Mesendoderm (in vitro differentiated cells): ENCODE results near the gene BACH2.

ENCODE experiments used
- DNase-seq: peaks from one replicate; pipeline ENCODE4 v3.0.0; 2013
- H2AK5ac ChIP-seq: 2 replicates; pipeline ENCODE4 v1.6.1; 2013; ENCODE audit warnings: low read length, inconsistent platforms
- H2BK120ac ChIP-seq: 2 replicates; pipeline ENCODE4 v1.6.1; 2013; ENCODE audit warnings: low read depth, mild to moderate bottlenecking, low read length, moderate library complexity, mixed read lengths
- H2BK15ac ChIP-seq: replicated peaks from 2 replicates; pipeline ENCODE4 v1.6.1; 2013; ENCODE audit warnings: low read depth, mild to moderate bottlenecking, moderate library complexity
- H2BK5ac ChIP-seq: 2 replicates; pipeline ENCODE4 v1.6.1; 2013; ENCODE audit warnings: low read length, inconsistent platforms
- H3K18ac ChIP-seq: 2 replicates; pipeline ENCODE4 v1.6.1; 2013; ENCODE audit warnings: mild to moderate bottlenecking, low read length, mixed read lengths
- H3K23ac ChIP-seq: one replicate; pipeline ENCODE4 v1.6.1; 2013; ENCODE audit warnings: low read length
- H3K27ac ChIP-seq: 2 replicates; pipeline ENCODE4 v1.5.1; 2013; ENCODE audit warnings: low read depth, mild to moderate bottlenecking, inconsistent platforms, low read length, moderate library complexity
- H3K27me3 ChIP-seq: 2 replicates; pipeline ENCODE4 v1.6.1; 2013; ENCODE audit warnings: low read length, control low read depth, mild to moderate bottlenecking, inconsistent platforms; ENCODE audit not compliant: insufficient read depth, poor library complexity
- H3K36me3 ChIP-seq: 2 replicates; pipeline ENCODE4 v1.6.1; 2013; ENCODE audit warnings: low read length, inconsistent platforms; ENCODE audit not compliant: control insufficient read depth, insufficient read depth
- H3K4ac ChIP-seq: one replicate; pipeline ENCODE4 v1.6.1; 2013; ENCODE audit warnings: low read depth, mild to moderate bottlenecking, low read length, moderate library complexity
- H3K4me1 ChIP-seq: 2 replicates; pipeline ENCODE4 v1.6.1; 2013; ENCODE audit warnings: low read depth, low read length, inconsistent platforms; ENCODE audit not compliant: control insufficient read depth
- H3K4me2 ChIP-seq: 2 replicates; pipeline ENCODE4 v1.6.1; 2013; ENCODE audit warnings: low read length
- H3K4me3 ChIP-seq: 2 replicates; pipeline ENCODE4 v1.5.1; 2013; ENCODE audit warnings: mild to moderate bottlenecking, low read length
- H3K56ac ChIP-seq: one replicate; pipeline ENCODE4 v1.6.1; 2013; ENCODE audit warnings: low read length
- H3K79me1 ChIP-seq: 2 replicates; pipeline ENCODE4 v1.6.1; 2013; ENCODE audit warnings: low read length, inconsistent platforms
- H3K79me2 ChIP-seq: 2 replicates; pipeline ENCODE4 v1.6.1; 2013; ENCODE audit warnings: mild to moderate bottlenecking, low read length; ENCODE audit not compliant: control insufficient read depth, insufficient read depth
- H3K9ac ChIP-seq: 2 replicates; pipeline ENCODE4 v1.6.1; 2013; ENCODE audit warnings: low read length, inconsistent platforms
- H4K5ac ChIP-seq: one replicate; pipeline ENCODE4 v1.6.1; 2013; ENCODE audit warnings: low read length
- H4K8ac ChIP-seq: one replicate; pipeline ENCODE4 v1.6.1; 2013; ENCODE audit warnings: low read depth, mild to moderate bottlenecking, control low read depth, low read length, moderate library complexity
- WGBS: extraction: QIAGEN DNeasy Blood & Tissue Kit; methylation state at CpG from one replicate; pipeline ENCODE4 v1.1.7; 2013; ENCODE audit warnings: low lambda C conversion rate, missing lambda C conversion rate; ENCODE audit not compliant: insufficient coverage; ENCODE audit errors: extremely low coverage; 5-methylcytosine and 5-hydroxymethylcytosine counted together

The BACH2 gene

DNA sequence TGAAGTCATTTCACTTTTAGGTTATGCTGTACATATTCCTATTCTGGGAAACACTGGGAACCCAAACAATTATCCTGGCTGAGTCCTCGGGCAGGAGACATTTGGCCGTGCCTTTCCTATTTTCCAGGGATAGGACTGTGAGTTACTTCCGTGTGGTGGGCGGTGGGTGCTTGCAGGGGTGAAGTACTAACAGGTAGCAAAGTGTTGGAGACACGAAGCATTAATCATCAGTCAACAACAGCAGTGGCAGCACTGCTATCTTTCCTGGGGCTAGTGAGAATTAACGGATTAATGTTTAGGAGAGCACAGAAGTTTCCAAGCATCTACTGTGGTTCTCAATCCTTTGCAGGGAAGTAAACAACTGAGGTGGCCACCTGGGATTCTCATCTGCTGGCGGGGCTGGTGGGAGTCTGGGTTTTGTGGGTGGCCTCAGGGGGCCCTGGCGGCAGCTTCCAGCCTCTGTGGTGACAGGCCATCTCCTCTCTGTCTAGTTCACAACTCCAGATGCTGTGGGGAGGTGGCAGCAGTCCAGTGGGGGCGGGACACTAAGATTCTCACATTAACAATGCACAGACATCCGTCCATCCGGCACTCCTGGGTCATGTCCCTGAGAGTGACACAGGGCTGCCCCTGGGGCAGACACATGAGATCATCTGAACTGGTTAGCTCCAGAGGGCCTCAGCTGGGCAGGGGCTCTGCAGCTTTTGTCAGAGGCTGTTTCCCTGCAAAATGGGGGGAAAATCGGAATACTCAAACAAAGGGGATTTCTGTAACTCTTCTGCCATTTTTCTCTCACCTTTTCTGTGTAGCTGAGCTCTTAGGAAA is 311.5 kb downstream of the BACH2 start:
- no peaks in the 10 kb centered on the region for H3K27me3 ChIP-seq
- no peaks in the 10 kb centered on the region for H3K79me1 ChIP-seq
- no peaks in the 10 kb centered on the region for H3K4me1 ChIP-seq
- H3K4me3 ChIP-seq, result no peak overlapping the region
- DNase-seq, result no peak
- H4K8ac ChIP-seq, result no peak overlapping the region
- H3K4me2 ChIP-seq, result no peak overlapping the region
- no peak overlapping the region for H3K18ac ChIP-seq
- WGBS, result no CpG with 5 or more reads among the region's 12 CpGs
- H3K4ac ChIP-seq, result no peak overlapping the region
- H3K23ac ChIP-seq, result no peak overlapping the region
- H3K56ac ChIP-seq, result no peak overlapping the region
- no peak overlapping the region for H3K9ac ChIP-seq
- H2AK5ac ChIP-seq, result no peak overlapping the region
- no peak overlapping the region for H2BK5ac ChIP-seq
- no peaks in the 10 kb centered on the region for H3K79me2 ChIP-seq
- H2BK120ac ChIP-seq, result no peak overlapping the region
- H2BK15ac ChIP-seq, result no peak overlapping the region
- H3K27ac ChIP-seq, result no peak overlapping the region
- no peak overlapping the region for H4K5ac ChIP-seq
- H3K36me3 ChIP-seq, result no peaks in the 10 kb centered on the region

DNA sequence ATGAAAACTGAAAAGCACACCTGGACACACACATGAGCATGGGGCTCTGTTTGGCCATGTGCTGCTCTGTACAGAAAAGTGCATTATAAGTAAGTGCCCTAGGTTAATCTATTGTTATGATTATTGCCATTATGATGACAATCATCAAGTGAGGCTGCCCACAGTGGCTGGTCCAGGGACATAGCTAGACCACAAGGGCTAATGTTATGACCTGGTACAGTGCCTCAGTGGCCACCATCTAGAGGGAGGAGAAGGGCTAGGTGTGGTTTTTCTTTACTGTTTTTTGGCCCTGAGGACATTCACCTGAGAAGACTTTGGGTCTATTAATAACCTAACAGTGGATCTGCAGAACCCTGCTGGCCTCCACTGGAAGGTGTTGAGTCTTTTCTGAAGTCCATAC is 316.3 kb downstream of the BACH2 start:
- H3K56ac ChIP-seq, result no peak overlapping the region
- no peak overlapping the region for H3K18ac ChIP-seq
- no peak overlapping the region for H3K23ac ChIP-seq
- no peak overlapping the region for H2BK120ac ChIP-seq
- H3K4ac ChIP-seq, result no peak overlapping the region
- H4K5ac ChIP-seq, result no peak overlapping the region
- H2BK15ac ChIP-seq, result no peak overlapping the region
- no peak overlapping the region for H3K9ac ChIP-seq
- no peak overlapping the region for H3K4me3 ChIP-seq
- H3K79me1 ChIP-seq, result no peaks in the 10 kb centered on the region
- no peak for DNase-seq
- H3K79me2 ChIP-seq, result no peaks in the 10 kb centered on the region
- no peak overlapping the region for H3K4me2 ChIP-seq
- H2AK5ac ChIP-seq, result no peak overlapping the region
- H3K27ac ChIP-seq, result no peak overlapping the region
- no peaks in the 10 kb centered on the region for H3K4me1 ChIP-seq
- no peaks in the 10 kb centered on the region for H3K27me3 ChIP-seq
- no peak overlapping the region for H4K8ac ChIP-seq
- no peak overlapping the region for H2BK5ac ChIP-seq
- no peaks in the 10 kb centered on the region for H3K36me3 ChIP-seq

DNA sequence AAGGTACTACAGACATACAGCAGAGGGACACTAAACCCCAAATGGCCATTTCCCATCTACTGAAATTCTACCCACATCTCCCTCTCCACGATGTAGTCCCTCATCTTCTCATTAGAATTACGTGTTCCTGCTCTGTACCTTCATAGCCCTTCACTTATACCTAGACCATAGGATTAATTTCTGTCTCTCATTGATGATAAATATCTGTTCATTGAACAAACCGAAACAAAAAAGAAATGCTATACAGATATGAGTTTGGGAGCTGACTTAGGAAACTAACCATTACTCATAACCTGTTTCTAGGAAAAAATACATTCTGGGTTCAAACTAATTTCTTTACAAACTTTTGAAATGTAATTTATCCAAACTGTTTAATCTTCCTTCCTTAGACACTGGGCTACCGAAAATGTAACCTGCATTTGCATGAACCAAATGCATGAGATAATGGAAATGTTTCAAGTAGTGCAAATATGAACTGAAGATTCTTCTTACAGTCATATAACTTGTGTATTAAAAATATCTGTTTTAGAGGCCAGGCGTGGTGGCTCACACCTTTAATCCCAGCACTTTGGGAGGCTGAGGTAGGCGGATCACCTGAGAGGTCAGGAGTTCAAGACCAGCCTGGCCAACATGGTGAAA is 317.0 kb downstream of the BACH2 start:
- H4K8ac ChIP-seq, result no peak overlapping the region
- H3K4ac ChIP-seq, result no peak overlapping the region
- H3K4me2 ChIP-seq, result no peak overlapping the region
- no peak overlapping the region for H4K5ac ChIP-seq
- H2BK15ac ChIP-seq, result no peak overlapping the region
- H3K79me1 ChIP-seq, result no peaks in the 10 kb centered on the region
- H3K36me3 ChIP-seq, result no peaks in the 10 kb centered on the region
- no peak overlapping the region for H2BK5ac ChIP-seq
- H3K4me1 ChIP-seq, result no peaks in the 10 kb centered on the region
- no peak overlapping the region for H3K9ac ChIP-seq
- no peaks in the 10 kb centered on the region for H3K79me2 ChIP-seq
- no peak overlapping the region for H3K27ac ChIP-seq
- H3K27me3 ChIP-seq, result no peaks in the 10 kb centered on the region
- no peak overlapping the region for H3K56ac ChIP-seq
- H2AK5ac ChIP-seq, result no peak overlapping the region
- no peak overlapping the region for H3K4me3 ChIP-seq
- no peak for DNase-seq
- no peak overlapping the region for H3K18ac ChIP-seq
- H3K23ac ChIP-seq, result no peak overlapping the region
- H2BK120ac ChIP-seq, result no peak overlapping the region
- no CpG with 5 or more reads among the region's 6 CpGs for WGBS

DNA sequence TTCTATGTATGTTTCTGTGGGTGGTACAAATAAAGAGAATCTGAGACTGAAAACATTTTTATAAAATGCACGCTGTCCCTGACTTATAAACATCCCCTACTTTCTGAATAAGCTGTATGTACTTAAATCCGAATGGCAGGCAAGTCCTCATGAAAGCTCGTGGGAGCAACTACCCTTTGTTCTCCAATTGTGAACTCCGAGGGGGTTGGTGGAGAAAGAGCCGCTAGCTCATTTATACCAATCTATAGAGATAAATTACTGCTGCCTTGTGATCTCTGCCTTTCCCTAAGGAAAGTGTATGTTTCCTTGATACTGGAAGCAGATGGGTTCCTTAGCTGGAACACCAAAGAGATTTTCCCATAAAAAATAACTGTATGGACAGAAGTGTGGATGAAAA is 317.9 kb downstream of the BACH2 start:
- H3K4ac ChIP-seq, result no peak overlapping the region
- H4K5ac ChIP-seq, result no peak overlapping the region
- no peak overlapping the region for H2BK120ac ChIP-seq
- H3K4me1 ChIP-seq, result no peaks in the 10 kb centered on the region
- no peak overlapping the region for H2BK5ac ChIP-seq
- H2AK5ac ChIP-seq, result no peak overlapping the region
- H3K79me1 ChIP-seq, result no peaks in the 10 kb centered on the region
- H3K9ac ChIP-seq, result no peak overlapping the region
- H3K23ac ChIP-seq, result no peak overlapping the region
- no peak overlapping the region for H4K8ac ChIP-seq
- H3K27me3 ChIP-seq, result no peaks in the 10 kb centered on the region
- DNase-seq, result no peak
- WGBS, result no CpG with 5 or more reads among the region's 5 CpGs
- H3K27ac ChIP-seq, result no peak overlapping the region
- H3K4me3 ChIP-seq, result no peak overlapping the region
- H3K4me2 ChIP-seq, result no peak overlapping the region
- H3K36me3 ChIP-seq, result no peaks in the 10 kb centered on the region
- H2BK15ac ChIP-seq, result no peak overlapping the region
- H3K56ac ChIP-seq, result no peak overlapping the region
- no peak overlapping the region for H3K18ac ChIP-seq
- no peaks in the 10 kb centered on the region for H3K79me2 ChIP-seq

DNA sequence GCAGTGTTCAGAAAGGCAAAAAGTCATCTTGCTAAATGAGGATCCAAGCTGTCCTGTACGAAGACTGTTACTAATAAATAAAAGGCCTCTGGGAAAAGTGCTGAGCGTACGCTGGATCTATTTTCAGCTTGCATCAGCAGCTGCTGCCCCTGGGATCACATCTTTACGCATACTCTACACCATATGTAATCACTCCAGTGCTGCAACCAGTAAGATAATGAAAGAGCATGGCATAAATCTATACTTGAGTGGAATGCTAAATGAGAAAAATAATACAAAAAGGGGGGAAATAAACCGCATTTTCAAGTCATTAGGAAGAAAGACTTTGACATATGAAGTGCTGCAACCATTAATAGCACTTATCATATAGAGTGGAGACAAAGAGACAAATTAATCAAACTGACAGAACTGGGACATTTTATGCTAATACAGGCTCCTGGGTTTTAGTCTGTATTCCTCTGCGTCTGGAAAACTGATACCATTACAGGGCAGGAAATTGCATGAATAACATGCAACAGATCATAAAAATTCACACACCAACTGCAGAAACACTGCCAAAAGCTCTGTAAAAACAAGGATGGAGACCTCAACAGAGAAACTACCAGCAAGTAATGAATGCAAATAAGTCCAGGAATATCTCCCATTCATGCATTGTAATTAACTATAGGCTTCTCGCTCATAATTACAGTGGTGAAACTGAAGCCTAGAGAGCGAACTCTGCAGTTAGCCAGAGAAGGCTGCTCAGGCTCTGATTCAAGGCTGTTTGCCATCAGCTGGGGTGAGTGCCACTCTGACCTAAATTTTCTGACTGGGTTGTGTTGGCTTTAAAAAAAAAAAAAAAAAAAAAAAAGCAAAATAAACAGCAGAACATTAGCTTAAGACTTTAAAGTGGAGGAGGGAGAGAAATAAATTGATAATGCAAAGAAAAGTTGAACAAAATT is 318.6 kb downstream of the BACH2 start:
- no peak overlapping the region for H3K23ac ChIP-seq
- H3K9ac ChIP-seq, result no peak overlapping the region
- H3K27ac ChIP-seq, result no peak overlapping the region
- no peak overlapping the region for H2BK5ac ChIP-seq
- H2AK5ac ChIP-seq, result no peak overlapping the region
- H3K36me3 ChIP-seq, result no peaks in the 10 kb centered on the region
- DNase-seq, result no peak
- no peak overlapping the region for H3K4me3 ChIP-seq
- no peaks in the 10 kb centered on the region for H3K27me3 ChIP-seq
- H3K4ac ChIP-seq, result no peak overlapping the region
- H4K5ac ChIP-seq, result no peak overlapping the region
- H3K56ac ChIP-seq, result no peak overlapping the region
- H3K4me2 ChIP-seq, result no peak overlapping the region
- H3K79me1 ChIP-seq, result no peaks in the 10 kb centered on the region
- H4K8ac ChIP-seq, result no peak overlapping the region
- H2BK120ac ChIP-seq, result no peak overlapping the region
- H3K79me2 ChIP-seq, result no peaks in the 10 kb centered on the region
- no peaks in the 10 kb centered on the region for H3K4me1 ChIP-seq
- no peak overlapping the region for H3K18ac ChIP-seq
- H2BK15ac ChIP-seq, result no peak overlapping the region
- no CpG with 5 or more reads among the region's 8 CpGs for WGBS
